ENCODE measurements around the gene DLGAP5.

The DLGAP5 gene

GRCh38 chr14:55126932-55127459, 64.4 kb downstream of the DLGAP5 start:
- TF ChIP-seq CTCF (IDR thresholded peaks at IDR 0.05; ENCODE audit: control insufficient read depth, extremely low read depth, insufficient read depth) = no peak
- peak; percentile 72 for DNase-seq (ENCODE audit: low read depth)
- no peak overlapping the region for H3K4me3 ChIP-seq (ENCODE audit: low read depth, low read length)

GRCh38 chr14:55126034-55126433, 65.4 kb downstream of the DLGAP5 start:
- TF ChIP-seq CTCF (IDR thresholded peaks at IDR 0.05; ENCODE audit: control insufficient read depth, extremely low read depth, insufficient read depth) = no peak
- no peak for DNase-seq (ENCODE audit: low read depth)
- no peak overlapping the region for H3K4me3 ChIP-seq (ENCODE audit: low read depth, low read length)

GRCh38 chr14:55125403-55125802, 66.0 kb downstream of the DLGAP5 start:
- no peak for DNase-seq (ENCODE audit: low read depth)
- no peak for TF ChIP-seq CTCF (IDR thresholded peaks at IDR 0.05; ENCODE audit: control insufficient read depth, extremely low read depth, insufficient read depth)
- H3K4me3 ChIP-seq (ENCODE audit: low read depth, low read length) = no peak overlapping the region

- no peak for DNase-seq (ENCODE audit: low read depth)
- H3K4me3 ChIP-seq (ENCODE audit: low read depth, low read length) = no peak overlapping the region
- TF ChIP-seq CTCF (IDR thresholded peaks at IDR 0.05; ENCODE audit: control insufficient read depth, extremely low read depth, insufficient read depth) = no peak
Measured at GRCh38 chr14:55124774-55125386, 66.5 kb downstream of the DLGAP5 start.

- no peak for DNase-seq (ENCODE audit: low read depth)
- H3K4me3 ChIP-seq (ENCODE audit: low read depth, low read length) = no peak overlapping the region
- TF ChIP-seq CTCF (IDR thresholded peaks at IDR 0.05; ENCODE audit: control insufficient read depth, extremely low read depth, insufficient read depth) = no peak
Measured at GRCh38 chr14:55123852-55124639, 67.3 kb downstream of the DLGAP5 start.

GRCh38 chr14:55123101-55123500, 68.3 kb downstream of the DLGAP5 start:
- no peak for TF ChIP-seq CTCF (IDR thresholded peaks at IDR 0.05; ENCODE audit: control insufficient read depth, extremely low read depth, insufficient read depth)
- no peak for DNase-seq (ENCODE audit: low read depth)
- no peak overlapping the region for H3K4me3 ChIP-seq (ENCODE audit: low read depth, low read length)
